ENCODE data around the gene CCDC148.
A peak's percentile ranks its signal among the peaks of the same experiment; 100 is the strongest.

CCDC148 gene

DNA sequence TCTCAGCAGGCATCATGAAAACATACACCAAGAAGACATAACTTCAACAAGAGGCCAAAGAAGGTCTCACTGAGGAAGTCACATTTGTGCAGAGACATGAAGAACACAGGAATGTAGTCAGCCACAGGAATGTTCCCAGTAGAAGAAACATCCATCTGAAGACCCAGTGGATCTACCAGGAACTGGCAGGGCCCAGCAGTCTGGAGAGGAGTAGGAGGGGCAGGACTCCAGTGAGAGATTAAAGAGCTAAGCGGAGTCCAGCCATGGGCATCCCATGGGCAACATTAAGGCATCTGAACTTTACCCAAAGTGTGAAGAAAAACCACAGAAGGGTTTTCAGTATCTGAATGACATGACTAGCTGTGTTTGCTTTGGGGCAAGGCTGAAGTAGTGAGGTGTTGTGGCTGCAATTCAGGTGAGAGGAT, 251.8 kb downstream of the CCDC148 start:
- DNase-seq, result no peak

DNA sequence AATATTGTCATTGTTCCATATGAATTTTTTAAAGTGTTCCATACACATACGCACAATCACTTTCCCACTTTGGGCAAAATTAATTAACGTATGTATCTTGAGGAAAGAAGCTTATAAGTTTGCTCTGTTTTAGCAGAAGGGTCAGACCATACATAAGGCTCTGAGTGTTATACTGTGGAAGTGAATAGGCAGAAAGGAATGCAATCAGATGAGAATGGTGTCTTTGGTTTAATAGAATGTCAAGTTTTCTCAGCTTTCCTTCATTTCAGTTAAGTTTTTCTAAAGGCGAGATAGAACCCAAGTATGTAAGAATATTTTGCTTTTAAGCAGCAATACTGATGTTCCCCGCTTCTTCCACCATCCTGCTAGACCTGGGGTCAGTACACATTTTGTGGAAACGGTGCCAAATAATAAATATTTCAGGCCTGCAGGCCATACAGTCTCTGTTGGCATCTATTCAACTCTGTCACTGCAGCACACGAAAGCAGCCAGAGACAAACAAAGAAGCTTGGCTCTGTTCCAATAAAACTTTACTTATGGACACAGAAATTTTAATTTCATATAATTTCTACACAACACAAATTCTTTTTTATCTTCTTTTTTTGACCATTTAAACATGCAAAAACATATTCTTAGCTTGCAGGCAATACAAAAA, 254.3 kb downstream of the CCDC148 start:
- no peak for DNase-seq

DNA sequence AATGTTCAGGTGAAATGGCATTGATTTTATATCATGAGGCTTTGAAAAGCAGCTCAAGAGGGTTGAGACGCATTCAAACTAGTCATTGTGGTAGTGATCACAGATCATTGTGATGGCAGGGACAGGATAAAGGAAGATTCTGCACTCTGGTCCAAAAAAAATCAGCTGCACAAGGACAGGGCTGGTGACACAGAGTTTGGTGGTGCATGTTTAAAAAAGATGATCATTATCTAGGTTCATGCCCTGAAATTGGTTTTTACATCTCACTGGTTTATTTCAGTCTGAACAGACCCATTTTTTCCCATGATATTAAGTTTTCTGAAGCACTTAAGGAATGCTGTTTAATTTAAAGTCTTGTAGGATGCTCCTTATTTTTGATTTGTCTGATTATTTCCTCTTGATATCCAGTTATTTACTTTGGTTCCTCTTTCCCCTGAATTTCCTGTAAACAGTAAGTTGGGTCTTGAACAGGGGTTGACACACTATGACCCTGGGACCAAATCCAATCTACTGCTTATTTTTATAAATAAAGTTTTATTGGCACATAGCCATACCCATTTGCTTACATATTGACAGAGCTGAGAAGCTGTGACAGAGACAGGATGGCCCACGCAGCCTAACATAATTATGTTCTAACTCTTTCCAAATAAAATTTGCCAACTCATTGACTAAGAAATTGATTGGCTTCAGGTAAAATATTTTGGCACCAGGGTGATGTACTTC, 256.5 kb downstream of the CCDC148 start:
- DNase-seq, result no peak

DNA sequence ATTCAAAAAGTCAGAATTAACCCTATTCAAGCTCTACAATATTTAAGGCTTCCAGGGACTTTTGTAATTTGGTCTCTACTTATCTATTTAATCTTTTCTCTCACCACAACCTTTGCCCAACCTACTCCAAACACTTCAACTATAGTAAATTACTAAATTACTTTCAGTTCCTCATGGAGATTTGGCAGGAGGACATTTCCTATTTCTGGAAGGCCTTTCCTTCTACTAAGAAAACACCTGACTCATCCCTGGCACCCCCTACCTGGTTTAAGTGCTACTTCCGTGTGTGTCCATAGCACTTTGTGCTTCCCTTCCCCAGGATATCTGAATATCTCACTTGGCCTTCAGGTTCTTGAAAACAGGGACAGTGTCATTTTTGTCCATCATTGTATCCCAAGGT, 258.6 kb downstream of the CCDC148 start:
- DNase-seq, result no peak

DNA sequence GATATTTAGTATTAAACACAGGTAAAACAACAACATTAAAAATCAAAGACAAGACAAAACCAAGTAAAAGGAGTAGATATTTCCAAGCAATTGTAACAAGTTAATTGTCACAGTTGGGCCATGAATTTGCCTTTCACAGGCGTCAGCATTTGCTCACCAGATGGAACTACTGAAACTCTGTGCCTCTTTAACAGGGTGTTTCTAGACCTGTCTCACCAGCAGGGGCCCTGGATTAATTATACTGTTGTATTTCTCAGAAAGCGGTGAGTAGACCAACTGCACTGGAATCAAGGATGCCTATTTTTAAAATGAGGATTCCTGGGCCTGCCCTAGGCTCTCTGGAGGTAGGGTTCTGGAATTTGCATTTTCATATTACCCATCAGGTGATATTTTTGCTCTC, 262.3 kb downstream of the CCDC148 start:
- no peak for DNase-seq

DNA sequence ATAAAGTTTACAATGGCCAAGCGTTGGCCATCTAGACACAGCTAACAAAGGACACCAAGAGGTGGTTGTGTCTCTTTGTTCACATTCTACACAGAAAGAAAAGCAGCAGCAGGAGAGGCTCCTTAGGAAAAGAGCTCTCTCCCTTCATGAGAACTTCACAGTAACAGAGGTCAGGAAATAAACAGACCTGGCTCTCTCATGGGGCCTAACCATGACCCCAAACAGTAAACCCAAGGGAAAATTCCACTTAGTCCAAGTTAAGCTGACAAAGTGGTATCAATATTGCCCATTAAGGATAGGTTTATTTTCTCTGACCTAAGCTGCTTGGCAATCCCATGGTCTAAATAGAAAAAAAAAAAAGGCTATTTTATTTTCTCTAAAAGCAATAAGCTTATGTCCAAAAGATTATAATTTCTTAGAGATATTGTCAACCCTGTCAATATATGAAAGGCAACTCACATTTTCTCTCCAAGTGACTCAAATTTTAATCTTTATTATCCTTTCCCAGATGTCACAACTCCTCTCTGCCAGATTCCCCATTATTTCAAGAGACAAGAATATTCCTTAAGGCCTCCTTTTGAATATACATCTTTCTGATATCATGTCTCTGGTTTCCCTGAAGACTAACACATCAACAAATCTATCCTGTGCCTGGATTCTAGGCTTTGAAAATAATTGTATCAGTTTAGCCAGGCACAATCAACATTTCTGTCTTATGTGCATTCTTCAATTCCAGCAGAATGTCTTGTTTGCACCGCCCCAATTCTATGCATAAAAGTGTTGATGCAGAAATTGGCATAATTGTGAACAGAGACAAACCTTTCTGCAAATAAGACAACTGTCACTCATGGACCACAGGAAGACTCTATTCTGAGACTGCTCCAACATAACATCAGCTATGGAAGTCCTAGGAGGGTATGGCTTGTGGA, 263.8 kb downstream of the CCDC148 start:
- DNase-seq, result no peak

DNA sequence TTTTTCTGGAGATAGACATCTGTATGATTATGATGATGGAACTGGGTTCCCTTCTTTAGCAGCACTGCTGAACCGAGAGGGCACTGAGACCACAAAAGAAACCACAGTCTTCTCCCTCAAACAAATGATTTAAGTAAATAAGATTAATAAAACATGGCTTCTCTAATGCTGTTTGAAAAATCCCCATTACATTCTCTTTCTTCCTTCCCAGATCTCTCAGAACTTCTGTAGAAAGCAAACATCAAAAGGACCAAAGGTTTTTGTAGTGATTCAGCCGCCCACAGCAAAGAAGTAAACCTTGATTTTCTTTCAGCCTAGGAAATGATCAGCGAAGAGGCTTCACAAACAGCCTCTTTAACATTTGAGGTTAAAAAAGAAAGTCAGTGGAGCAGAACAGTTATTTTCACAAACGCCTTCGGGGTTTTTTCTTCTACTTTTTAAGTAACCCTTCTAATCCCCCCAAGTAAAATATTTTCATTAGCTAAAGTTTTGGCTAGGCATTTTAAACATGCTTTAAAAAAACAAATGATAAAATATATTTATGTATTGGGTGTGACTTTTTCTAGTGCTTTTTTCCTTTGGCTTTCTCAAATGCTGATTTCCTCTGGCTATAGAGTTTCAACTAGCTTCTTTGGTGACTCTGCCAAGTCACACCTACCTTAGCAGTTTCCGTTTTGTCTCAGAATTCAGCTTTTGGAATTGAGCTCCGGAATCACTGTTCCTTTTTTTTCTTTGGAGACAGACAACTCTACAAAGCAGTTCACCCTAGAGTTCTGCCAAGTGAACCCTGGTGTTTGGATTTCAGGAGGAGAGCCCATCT, 265.3 kb downstream of the CCDC148 start:
- DNase-seq, result no peak

DNA sequence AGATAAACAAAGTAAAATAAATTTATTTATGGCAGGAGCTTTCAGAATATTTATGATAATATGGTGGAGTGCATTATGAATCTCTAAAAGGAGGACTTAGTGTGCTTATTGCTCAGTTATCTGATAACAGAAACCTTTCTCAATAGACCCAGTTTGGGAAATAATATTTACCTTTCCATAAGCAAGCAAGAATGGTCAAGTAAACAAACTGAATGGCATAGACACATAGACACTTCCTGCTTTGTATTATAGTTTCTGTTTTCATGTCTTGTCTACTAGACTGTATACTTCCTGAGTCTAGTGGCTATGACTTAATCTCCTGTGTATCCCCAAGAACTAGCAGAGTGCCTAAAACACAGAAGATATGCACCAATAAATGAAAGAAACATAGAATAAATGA, 267.0 kb downstream of the CCDC148 start:
- DNase-seq, result no peak

DNA sequence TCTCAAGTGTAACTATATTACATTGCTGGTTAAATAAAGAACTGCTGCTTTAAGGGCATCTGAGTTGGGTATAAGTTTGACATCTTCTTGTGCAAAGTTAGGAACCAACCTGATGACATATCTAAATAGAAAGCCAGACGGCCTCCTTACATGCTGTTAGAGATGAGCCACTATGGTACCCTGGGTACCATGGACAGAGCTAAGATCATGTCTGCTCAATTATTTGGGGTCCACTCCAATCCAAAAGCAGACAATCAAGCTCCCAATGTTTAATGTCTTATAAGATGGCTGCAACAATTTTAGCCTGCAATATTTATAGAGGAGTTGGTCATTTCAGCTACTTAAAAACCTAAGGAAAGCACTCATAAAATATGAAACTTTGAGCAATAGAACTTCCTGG, 268.6 kb downstream of the CCDC148 start:
- DNase-seq, result peak; percentile 15 to 39

DNA sequence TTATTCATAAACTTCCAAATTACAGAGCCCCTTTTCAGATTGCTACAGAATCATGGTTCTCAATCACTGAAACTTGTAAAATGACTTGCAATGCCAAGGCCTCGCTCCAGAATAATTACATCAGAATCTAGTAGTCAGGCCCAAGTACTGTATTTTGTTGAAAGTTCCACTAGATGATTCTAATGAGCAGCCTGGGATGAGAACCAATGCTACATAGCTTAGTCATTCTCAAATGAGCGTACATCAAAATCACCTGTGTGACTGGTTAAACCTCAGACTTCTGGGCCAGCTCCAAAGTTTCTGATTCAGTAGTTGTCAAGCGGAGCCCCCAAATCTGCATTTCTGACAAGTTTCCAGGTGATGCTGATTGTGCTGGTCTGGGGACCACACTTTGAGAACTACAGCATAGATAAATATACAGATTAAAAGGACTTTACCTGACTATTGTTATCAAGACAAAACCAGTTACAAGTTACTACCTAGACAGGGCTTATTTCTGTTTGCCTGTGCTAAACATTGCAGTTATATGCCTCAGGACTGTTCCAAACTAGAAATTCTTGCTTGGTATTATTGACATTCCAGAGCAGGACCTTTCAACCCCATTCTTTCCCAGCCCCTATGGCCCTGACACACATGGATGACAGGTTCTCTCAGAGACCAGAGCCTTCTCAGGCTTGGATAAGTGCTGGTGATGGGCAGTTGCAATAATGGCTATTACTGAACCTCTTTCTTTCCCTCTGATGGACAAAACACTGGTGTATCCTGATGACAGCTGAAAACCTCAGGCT, 271.8 kb downstream of the CCDC148 start:
- DNase-seq, result no peak

DNA sequence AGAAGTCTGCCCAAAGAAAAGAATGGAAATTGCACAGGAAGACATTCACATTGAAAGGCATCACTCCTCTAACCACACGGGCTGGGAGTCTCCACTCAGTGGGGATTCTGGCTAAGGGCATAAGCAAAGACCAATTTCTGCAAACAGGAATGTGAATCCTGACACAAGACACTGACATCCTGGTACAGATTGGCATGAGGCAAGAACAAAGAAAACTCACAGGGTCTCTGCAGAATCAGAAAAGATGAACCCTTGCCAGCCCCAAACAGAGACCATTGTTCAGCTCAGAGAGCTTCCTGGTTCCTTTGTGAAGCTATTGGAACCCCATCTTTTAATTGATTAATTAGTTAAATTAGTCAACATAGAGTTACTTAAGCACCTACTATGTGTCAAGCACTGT, 272.6 kb downstream of the CCDC148 start:
- no peak for DNase-seq

DNA sequence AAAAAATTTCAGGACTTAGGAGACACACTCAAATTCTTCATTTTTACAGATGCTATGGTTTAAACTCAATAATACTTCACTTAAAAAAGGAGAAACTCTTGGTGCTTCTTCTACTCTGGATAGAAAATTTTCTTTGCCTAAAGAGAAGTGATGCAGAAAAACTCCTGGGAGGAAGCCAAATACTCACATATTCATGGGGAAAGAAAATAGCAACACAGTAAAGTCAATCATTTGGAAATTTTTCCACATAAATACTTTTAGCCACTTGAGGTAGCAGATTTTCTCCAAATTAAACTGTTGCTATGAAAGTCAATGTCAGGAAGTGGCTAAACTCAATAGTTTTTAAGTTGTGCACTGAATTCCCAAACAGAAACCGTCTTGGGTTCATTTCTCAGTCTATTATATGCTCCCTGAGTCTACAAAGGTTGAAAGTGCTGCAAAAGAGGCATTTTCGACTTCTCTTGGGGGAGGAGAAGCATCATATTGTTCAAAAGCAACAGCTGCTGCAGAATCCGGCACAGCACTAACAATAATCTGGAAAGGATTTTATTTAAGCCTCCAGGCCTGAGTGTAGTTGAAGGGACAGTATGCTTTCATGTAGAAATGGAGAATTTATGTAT, 273.8 kb downstream of the CCDC148 start:
- DNase-seq, result no peak

DNA sequence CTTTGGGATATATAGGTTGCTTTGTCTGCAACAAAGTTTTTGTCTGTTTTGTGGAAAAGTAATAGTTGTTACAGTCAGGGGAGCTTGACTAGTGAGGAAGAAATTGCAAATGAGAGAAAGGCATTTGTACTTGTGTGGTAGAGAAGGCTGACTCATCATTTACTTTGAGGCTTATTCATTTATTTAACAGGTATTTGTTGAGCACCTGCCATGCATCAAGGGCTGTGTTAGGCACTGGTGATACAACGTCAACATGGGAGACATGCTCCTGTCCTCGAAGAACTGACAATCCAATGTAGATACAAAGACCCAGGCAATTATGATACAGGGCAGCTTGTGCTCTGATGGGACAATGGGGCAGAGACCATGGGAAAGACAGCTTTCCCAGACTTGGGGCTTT, 275.4 kb downstream of the CCDC148 start:
- no peak for DNase-seq

DNA sequence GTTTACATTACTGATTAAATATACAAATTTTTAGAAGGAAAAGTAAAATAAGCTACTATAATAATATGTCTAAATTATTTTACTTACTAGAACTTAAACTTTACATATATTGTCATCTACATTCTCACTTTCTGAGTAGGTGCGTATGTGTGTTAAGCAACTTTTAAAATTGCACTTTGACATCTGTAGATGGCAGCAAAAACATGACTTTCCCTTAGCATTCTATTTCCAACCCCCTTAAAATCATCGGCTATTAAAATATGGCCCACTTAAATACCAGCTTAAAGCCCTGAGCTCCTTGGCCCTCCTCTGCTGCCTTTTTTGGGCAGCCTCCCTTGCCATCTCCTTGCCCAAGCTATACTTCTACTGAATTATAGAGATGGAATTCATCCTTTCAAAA, 276.9 kb downstream of the CCDC148 start:
- peak; percentile 79 to 88 for DNase-seq

DNA sequence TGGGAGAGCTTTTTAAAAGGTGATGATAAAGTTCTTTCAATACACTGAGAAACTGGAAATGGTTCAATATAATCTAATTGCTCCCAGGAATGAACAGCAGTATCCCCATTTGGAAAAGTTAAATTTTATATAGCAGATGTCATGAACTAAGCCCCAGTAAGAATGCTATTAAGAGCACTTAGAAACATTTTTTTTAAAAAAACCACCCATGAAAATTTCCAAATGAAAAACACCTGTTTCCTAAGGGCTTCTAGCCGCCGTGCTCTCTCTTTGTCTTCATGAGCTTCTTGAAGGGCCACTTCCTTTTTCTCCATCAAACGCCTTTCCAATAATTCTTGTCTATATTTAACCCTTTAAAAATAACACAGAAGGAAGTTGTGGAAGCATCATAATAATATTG, 277.9 kb downstream of the CCDC148 start:
- DNase-seq, result peak; percentile 52 to 64

DNA sequence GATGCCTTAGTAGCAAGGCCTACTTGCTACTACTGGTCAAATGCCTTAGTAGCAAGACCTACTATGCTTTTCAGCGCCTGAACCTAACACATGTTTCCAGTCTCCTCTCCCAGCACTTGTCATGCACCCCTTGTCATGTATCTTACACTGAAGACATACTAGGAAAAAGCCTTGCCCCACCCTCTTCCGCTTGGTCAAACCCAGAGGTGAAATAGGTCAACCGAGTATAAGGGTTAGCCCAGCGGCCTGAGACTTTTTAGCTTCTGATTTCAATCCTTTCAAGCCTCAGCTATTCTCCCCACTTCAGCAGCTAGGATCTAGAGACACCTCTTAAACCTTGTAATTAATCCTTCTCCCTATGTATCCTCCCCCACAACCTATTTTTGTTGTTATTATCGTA, 281.6 kb downstream of the CCDC148 start:
- DNase-seq, result no peak

DNA sequence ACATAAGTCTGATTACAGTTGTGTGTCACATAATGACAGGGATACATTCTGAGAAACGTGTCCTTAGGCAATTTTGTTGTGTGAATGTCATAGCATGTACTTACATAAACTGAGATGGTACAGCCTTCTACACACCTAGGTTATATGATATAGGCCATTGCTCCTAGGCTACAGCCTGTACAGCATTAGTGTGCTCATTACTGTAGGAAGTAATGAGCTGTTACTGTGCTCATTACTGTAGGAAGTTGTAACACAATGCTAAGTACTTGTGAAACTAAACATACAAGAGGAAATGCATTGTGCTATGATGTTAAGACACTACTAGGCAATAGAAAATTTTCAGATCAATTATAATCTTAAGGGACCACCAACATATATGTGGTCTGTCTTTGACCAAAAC, 282.1 kb downstream of the CCDC148 start:
- no peak for DNase-seq

DNA sequence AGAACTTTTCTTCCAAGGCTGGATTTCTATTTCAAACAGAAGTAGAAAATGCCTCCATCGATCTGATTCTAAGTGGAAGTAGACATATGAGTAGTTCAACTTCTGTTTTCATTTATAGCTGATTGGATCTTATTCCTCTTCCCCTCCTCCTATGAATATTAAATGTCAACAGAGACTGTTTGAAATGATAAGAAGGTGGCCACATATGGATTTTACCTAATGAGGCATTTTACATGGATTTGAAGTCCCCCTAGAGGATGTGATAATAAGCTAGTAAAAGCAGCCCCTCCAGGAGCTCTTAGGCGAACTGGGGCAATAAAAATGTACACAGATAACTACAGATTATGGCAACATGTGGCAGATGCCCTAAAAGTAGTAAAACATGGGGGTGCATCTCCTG, 283.8 kb downstream of the CCDC148 start:
- DNase-seq, result no peak

DNA sequence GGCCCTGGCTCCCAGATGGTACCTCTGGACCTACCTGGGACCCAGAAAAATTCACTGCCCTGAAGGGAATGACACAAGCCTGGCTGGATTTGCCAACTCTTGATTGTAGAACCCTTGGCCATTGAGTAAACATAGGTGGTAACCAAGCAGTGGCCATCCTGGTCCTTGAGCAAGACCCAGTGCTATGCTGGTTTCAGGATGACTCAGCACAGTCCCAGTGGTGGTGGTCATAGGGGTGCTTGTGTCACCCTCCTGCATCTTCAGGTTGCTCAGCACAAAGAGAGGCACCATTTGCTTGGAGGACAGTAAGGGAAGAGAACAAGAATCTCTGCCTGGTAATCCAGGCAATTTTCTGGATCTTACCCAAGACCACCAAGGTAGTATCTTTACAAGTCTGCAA, 302.0 kb downstream of the CCDC148 start:
- no peak for DNase-seq

DNA sequence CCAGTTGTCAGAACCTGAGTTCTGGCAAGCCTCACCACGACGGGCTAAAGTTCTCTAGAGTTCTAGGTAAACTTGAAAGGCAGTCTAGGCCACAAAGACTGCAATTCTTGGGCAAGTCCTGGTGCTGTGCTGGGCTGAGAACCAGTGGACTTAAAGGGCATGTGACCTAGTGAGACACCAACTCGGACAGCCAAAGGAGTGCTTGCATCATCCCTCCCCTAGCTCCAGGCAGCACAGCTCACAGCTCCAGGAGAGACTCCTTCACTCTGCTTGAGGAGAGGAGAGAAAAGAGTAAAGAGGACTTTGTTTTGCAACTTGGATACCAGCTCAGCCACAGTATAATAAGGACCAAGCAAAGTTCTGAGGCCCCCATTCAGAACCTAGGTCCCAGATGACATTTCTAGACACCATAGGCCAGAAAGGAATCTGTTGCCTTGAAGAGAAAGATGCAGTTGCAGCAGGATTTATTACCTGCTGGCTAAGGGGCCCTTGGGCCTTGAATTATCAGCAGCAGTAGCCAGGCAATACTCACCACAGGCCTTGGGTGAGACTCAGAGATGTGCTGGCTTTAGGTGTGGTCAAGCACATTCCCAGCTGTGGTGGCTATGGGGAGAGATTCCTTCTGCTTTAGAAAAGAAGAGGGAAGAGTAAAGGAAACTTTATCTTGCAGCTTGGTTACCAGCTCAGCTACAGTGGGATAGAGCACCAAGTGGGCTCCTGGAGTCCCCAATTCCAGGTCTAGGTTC, 303.1 kb downstream of the CCDC148 start:
- no peak for DNase-seq

Data from Kasumi-1 (cell line).